ENCODE results near the gene COX6A2.

The COX6A2 gene

DNA sequence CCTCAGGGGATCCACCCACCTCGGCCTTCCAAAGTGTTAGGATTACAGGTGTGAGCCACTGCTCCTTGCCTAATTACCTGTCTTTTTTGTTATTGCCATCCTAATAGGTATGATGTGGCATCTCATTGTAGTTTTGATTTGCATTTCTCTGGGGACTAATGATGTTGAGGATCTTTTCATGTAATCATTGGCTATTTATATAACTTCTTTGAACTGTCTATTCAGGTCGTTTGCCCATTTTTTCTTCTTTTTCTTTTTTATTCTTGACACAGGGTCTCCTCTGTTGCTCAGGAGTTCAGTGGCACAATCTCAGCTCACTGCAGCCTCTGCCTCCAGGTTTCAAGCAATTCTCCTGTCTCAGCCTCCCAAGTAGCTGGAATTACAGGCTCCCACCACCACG, 42.5 kb upstream of the COX6A2 start:
- no peak overlapping the region for H3K4me3 ChIP-seq (ENCODE audit: low read depth, low read length)
- in situ Hi-C loops (cut with HindIII; ENCODE audit: low sequenced_read_pairs), result no loop called here
- no peak for DNase-seq (ENCODE audit: low read depth)
- TF ChIP-seq, protein P1, sequence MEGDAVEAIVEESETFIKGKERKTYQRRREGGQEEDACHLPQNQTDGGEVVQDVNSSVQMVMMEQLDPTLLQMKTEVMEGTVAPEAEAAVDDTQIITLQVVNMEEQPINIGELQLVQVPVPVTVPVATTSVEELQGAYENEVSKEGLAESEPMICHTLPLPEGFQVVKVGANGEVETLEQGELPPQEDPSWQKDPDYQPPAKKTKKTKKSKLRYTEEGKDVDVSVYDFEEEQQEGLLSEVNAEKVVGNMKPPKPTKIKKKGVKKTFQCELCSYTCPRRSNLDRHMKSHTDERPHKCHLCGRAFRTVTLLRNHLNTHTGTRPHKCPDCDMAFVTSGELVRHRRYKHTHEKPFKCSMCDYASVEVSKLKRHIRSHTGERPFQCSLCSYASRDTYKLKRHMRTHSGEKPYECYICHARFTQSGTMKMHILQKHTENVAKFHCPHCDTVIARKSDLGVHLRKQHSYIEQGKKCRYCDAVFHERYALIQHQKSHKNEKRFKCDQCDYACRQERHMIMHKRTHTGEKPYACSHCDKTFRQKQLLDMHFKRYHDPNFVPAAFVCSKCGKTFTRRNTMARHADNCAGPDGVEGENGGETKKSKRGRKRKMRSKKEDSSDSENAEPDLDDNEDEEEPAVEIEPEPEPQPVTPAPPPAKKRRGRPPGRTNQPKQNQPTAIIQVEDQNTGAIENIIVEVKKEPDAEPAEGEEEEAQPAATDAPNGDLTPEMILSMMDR (IDR thresholded peaks at IDR 0.05; ENCODE audit: low read depth, low read length, missing control alignments), result no peak

DNA sequence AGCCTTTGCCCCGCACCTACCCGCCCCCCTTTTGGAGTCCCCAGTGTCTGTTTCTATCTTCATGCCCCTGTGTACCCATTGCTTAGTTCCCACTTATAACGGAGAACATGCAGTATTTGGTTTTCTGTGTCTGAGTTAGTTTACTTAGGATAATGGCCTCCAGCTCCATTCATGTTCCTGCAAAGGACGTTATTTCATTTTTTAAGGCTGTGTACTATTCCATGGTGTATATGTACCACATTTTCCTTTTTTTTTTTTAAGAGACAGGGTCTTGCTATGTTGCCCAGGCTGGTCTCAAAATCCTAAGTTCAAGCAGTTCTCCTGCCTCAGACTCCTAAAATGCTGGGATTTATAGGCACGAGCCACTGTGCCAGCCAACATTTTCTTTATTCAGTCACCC, 39.7 kb upstream of the COX6A2 start:
- TF ChIP-seq, protein P1 (IDR thresholded peaks at IDR 0.05; ENCODE audit: low read depth, low read length, missing control alignments), result no peak
- H3K4me3 ChIP-seq (ENCODE audit: low read depth, low read length), result no peak overlapping the region
- in situ Hi-C loops (cut with HindIII; ENCODE audit: low sequenced_read_pairs), result no loop called here
- DNase-seq (ENCODE audit: low read depth), result no peak

DNA sequence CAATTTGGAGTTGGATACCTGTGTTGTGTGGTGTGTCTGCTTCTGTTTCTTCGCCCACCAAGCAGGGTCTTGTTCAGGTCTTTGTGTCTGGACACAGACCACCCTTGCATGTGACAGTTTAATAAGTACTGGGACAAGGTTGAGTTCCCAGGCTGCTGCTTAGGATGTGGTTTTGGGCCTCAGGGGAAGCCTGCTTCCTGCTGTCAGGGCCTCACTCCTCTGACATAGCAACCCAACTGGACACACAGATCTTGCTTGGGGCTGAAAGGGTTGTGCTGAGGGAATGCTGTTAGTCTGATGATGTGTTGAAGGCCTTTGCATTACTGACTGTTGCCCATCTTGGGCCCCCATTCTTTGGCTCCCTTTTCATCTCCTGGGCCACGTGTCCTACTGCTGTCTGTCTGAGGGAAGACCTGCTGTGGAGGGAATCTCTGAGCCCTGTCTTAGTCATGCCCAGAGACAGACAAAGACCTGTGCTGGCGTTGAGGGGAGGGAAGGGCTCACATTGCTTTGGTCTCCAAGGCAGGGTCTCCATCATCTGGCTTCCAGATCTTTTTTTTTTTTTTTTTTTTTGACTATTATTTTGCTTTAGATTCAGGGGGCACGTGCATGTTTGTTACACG, 39.1 kb upstream of the COX6A2 start:
- TF ChIP-seq, protein P1 (IDR thresholded peaks at IDR 0.05; ENCODE audit: low read depth, low read length, missing control alignments), result no peak
- in situ Hi-C loops (cut with HindIII; ENCODE audit: low sequenced_read_pairs), result no loop called here
- no peak for DNase-seq (ENCODE audit: low read depth)
- H3K4me3 ChIP-seq (ENCODE audit: low read depth, low read length), result no peak overlapping the region

DNA sequence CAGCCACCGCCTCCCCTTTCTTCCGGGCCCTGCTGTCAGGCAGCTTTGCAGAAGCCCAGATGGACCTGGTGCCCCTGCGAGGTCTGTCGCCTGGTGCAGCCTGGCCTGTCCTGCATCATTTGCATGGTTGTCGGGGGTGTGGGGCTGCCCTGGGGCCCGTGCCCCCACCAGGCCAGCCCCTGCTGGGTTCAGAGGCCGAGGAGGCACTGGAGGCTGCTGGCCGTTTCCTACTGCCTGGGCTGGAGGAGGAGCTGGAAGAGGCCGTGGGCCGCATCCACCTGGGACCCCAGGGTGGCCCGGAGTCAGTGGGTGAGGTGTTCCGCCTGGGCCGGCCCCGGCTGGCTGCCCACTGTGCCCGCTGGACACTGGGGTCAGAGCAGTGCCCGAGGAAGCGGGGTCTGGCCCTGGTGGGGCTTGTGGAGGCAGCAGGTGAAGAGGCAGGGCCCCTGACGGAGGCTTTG, 38.3 kb upstream of the COX6A2 start:
- DNase-seq (ENCODE audit: low read depth), result no peak
- in situ Hi-C loops (cut with HindIII; ENCODE audit: low sequenced_read_pairs), result no loop called here
- TF ChIP-seq, protein P1 (IDR thresholded peaks at IDR 0.05; ENCODE audit: low read depth, low read length, missing control alignments), result no peak
- no peak overlapping the region for H3K4me3 ChIP-seq (ENCODE audit: low read depth, low read length)

DNA sequence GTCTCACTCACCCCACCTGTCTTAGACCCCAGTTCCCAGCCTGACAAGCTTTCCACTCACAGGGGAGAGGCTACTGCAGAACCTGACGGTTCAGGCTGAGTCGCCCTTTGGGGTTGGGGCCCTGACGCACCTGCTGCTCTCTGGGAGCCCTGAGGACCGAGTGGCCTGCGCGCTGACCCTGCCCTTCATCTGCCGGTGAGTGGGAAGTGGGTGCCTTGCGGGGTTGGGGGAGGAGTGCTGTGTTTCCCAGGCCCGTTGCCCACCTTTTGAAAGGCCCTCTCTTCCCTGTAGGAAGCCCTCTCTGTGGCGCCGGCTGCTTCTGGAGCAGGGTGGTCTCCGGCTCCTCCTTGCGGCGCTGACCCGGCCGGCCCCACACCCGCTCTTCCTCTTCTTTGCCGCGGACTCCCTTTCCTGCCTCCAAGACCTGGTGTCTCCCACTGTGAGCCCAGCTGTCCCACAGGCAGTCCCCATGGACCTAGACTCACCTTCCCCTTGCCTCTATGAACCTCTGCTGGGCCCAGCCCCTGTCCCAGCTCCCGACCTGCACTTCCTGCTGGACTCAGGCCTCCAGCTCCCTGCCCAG, 37.7 kb upstream of the COX6A2 start:
- TF ChIP-seq, protein P1 (IDR thresholded peaks at IDR 0.05; ENCODE audit: low read depth, low read length, missing control alignments), result no peak
- in situ Hi-C loops (cut with HindIII; ENCODE audit: low sequenced_read_pairs), result no loop called here
- no peak for DNase-seq (ENCODE audit: low read depth)
- H3K4me3 ChIP-seq (ENCODE audit: low read depth, low read length), result no peak overlapping the region

DNA sequence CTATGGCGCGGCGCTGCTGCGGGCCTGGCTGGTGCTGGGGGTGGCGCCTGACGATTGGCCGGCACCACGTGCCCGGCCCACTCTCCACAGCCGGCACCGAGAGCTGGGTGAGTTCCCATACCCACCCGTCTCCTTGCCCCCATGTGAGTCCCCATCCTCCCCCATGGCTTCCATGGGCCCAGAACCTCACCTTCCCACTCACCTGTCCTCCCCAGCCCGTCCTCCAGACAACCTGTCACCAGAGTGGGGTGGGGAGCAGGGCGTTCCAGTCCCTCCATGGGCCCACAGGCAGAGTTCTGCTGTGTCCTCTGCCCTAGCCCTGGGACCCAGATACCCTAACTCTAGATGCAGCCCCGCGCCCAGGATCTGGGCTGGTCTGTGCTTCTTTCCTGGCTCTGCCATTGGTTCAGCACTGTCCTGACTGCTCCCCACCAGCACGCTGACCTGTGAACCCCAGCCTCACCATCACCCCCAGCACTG, 36.7 kb upstream of the COX6A2 start:
- no peak overlapping the region for H3K4me3 ChIP-seq (ENCODE audit: low read depth, low read length)
- no peak for DNase-seq (ENCODE audit: low read depth)
- in situ Hi-C loops (cut with HindIII; ENCODE audit: low sequenced_read_pairs), result no loop called here
- TF ChIP-seq, protein P1 (IDR thresholded peaks at IDR 0.05; ENCODE audit: low read depth, low read length, missing control alignments), result no peak
